K562 (cell line): ENCODE measurements around the gene BST1. TPM values are rescaled to one million over a fixed set of nuclear protein-coding genes. Genes with fewer than 3 reads are reported as not detected.
A peak's percentile ranks its signal among the peaks of the same experiment; 100 is the strongest.

Source experiments
- ATAC-seq: fragments of 200-7000 bp; cut with Tn5 transposase; 3 replicates; pipeline ENCODE4 v1.9.1; 2020; ENCODE audit warnings: moderate library complexity
- BruUV-seq: library from RNA; stranded (reverse); fragments of 400-500 nt; replicated peaks from 2 replicates; lab custom pipeline; 2021; lab: Mats Ljungman, UMichigan
- CTCF ChIA-PET: fragments of 300-600 bp; formaldehyde crosslinking; extraction: SDS; loops from one replicate; lab custom pipeline; 2021; ENCODE audit warnings: low intra/inter-chr PET ratio; lab: Yijun Ruan, JAX
- POLR2A ChIA-PET: fragments of 300-600, 350-650 bp; sonication (Branson Sonifier 250); formaldehyde crosslinking; extraction: SDS; loops from one replicate; lab custom pipeline; 2021; ENCODE audit warnings: antibody characterized with exemption, inconsistent platforms; lab: Yijun Ruan, JAX
- DNase-seq, 4 experiments: peaks; one replicate each; pipeline versions ENCODE4 v3.0.0 to v3.0.0-alpha.2; 2011 to 2018; ENCODE audit warnings: low spot score in 3 of 4, mixed read lengths in 3 of 4; ENCODE audit errors: extremely low read depth in 1 of 4
- FAIRE-seq: peaks from 2 replicates; lab custom pipeline; 2011; peaks lifted over from hg19 to GRCh38; lab: Jason Lieb, UNC
- H2AFZ ChIP-seq: 2 replicates; pipeline ENCODE4 v1.6.0; 2011; ENCODE audit warnings: low read depth, low read length, control low read depth, inconsistent platforms
- H3K27ac ChIP-seq: fragments of 200-600 bp; 3 replicates; pipeline ENCODE4 v1.8.0; 2011; ENCODE audit warnings: low read depth, mild to moderate bottlenecking, control low read depth, inconsistent platforms, low read length, moderate library complexity, mixed read lengths; ENCODE audit errors: extremely low read depth
- H3K27me3 ChIP-seq, 2 experiments: fragments of 300-600 bp in 1 of 2; 2 replicates in 1 of 2; 3 replicates in 1 of 2; pipeline versions ENCODE4 v1.6.0 to v1.8.0; 2011; ENCODE audit warnings: inconsistent platforms in 2 of 2, low read length in 2 of 2, mild to moderate bottlenecking in 1 of 2, mixed read lengths in 1 of 2, moderate library complexity in 1 of 2; ENCODE audit not compliant: control insufficient read depth in 2 of 2, insufficient read depth in 2 of 2
- H3K36me3 ChIP-seq: fragments of 300-600 bp; 3 replicates; pipeline ENCODE4 v1.8.0; 2011; ENCODE audit warnings: mild to moderate bottlenecking, low read length, inconsistent platforms; ENCODE audit not compliant: control insufficient read depth, insufficient read depth
- H3K4me1 ChIP-seq, 2 experiments: fragments of 200-600 bp in 1 of 2; replicated peaks in 1 of 2; 2 replicates in 1 of 2; 3 replicates in 1 of 2; pipeline versions ENCODE4 v1.5.1 to v1.8.0; 2011; ENCODE audit warnings: inconsistent platforms in 2 of 2, low read length in 2 of 2, mild to moderate bottlenecking in 1 of 2, mixed read lengths in 1 of 2, moderate library complexity in 1 of 2; ENCODE audit not compliant: control insufficient read depth in 2 of 2, insufficient read depth in 2 of 2
- H3K4me2 ChIP-seq: 2 replicates; pipeline ENCODE4 v1.6.1; 2011; ENCODE audit warnings: low read length, control low read depth, inconsistent platforms, mixed read lengths; ENCODE audit not compliant: insufficient read depth
- H3K4me3 ChIP-seq: fragments of 200-600 bp; sonication (generic), shearing (Covaris generic); 2 replicates; pipeline ENCODE4 v1.5.1; 2016; ENCODE audit warnings: control low read depth, inconsistent platforms
- H3K79me2 ChIP-seq: fragments of 200-600 bp; 3 replicates; pipeline ENCODE4 v1.8.0; 2011; ENCODE audit warnings: low read length, inconsistent platforms; ENCODE audit not compliant: control insufficient read depth, insufficient read depth
- H3K9ac ChIP-seq, 2 experiments: 2 replicates each; pipeline versions ENCODE4 v1.6.0 to v1.6.1; 2011; ENCODE audit warnings: low read depth in 2 of 2, low read length in 2 of 2, control low read depth in 1 of 2, inconsistent platforms in 1 of 2, mild to moderate bottlenecking in 1 of 2, mixed read lengths in 1 of 2; ENCODE audit not compliant: insufficient read depth in 1 of 2
- H3K9me1 ChIP-seq: one replicate; pipeline ENCODE4 v1.6.0; 2011; ENCODE audit warnings: inconsistent platforms, mild to moderate bottlenecking, low read length, moderate library complexity; ENCODE audit not compliant: control insufficient read depth, insufficient read depth
- H3K9me3 ChIP-seq: replicated peaks from 2 replicates; pipeline ENCODE4 v1.5.1; 2011; ENCODE audit warnings: low read depth, low read length, inconsistent platforms; ENCODE audit not compliant: control insufficient read depth, insufficient read depth
- H4K20me1 ChIP-seq: replicated peaks from 2 replicates; pipeline ENCODE4 v1.6.1; 2011; ENCODE audit warnings: low read length, inconsistent platforms, mixed read lengths; ENCODE audit not compliant: control insufficient read depth, insufficient read depth
- ATF3 ChIP-seq, 2 experiments: fragments of 450-650 bp in 1 of 2; sonication (generic) in 1 of 2; formaldehyde crosslinking in 1 of 2; IDR thresholded peaks in 1 of 2; conservative IDR thresholded peaks in 1 of 2; 2 replicates each; pipeline versions ENCODE4 v1.6.1 to v1.8.1; 2016 to 2023; ENCODE audit warnings: mild to moderate bottlenecking in 2 of 2, moderate library complexity in 2 of 2, inconsistent platforms in 1 of 2, missing genetic modification reagents in 1 of 2
- ATF7 ChIP-seq: fragments of 450-650 bp; IDR thresholded peaks from 2 replicates; pipeline ENCODE4 v1.7.1; 2014; ENCODE audit warnings: mild to moderate bottlenecking, moderate library complexity
- CEBPB ChIP-seq: fragments of 450-650 bp; IDR thresholded peaks from 2 replicates; pipeline ENCODE4 v1.6.1; 2016; ENCODE audit warnings: missing genetic modification characterization, missing compliant biosample characterization
- CEBPG ChIP-seq, 3 experiments: fragments of 200-800 bp in 1 of 3; sonication (Bioruptor generic) in 1 of 3; sonication (generic) in 1 of 3; formaldehyde crosslinking in 1 of 3; IDR thresholded peaks in 2 of 3; conservative IDR thresholded peaks in 1 of 3; 2 replicates each; pipeline versions ENCODE4 v1.6.1 to v1.8.0; 2016 to 2022; ENCODE audit warnings: missing compliant biosample characterization in 2 of 3, missing genetic modification characterization in 2 of 3, mild to moderate bottlenecking in 1 of 3, missing genetic modification reagents in 1 of 3
- EZH2 ChIP-seq: IDR thresholded peaks from 2 replicates; pipeline ENCODE4 v1.6.1; 2012; ENCODE audit warnings: low read depth, mild to moderate bottlenecking, inconsistent platforms, low read length, borderline replicate concordance
- MEIS2 ChIP-seq: fragments of 450-650 bp; IDR thresholded peaks from 2 replicates; pipeline ENCODE4 v1.6.1; 2014; ENCODE audit warnings: mild to moderate bottlenecking; ENCODE audit not compliant: partially characterized antibody
- NR2C2 ChIP-seq, 2 experiments: fragments of 200-800 bp in 1 of 2; sonication (Bioruptor generic) in 1 of 2; sonication (generic) in 1 of 2; formaldehyde crosslinking in 1 of 2; IDR thresholded peaks; 2 replicates each; pipeline versions ENCODE4 v1.6.1 to v1.8.0; 2016 to 2022; ENCODE audit warnings: mild to moderate bottlenecking in 1 of 2, missing compliant biosample characterization in 1 of 2, missing genetic modification characterization in 1 of 2, missing genetic modification reagents in 1 of 2
- PBX2 ChIP-seq, 2 experiments: IDR thresholded peaks in 1 of 2; conservative IDR thresholded peaks in 1 of 2; 2 replicates each; pipeline ENCODE4 v1.6.1; 2016; ENCODE audit warnings: low read depth in 2 of 2, mild to moderate bottlenecking in 1 of 2, missing compliant biosample characterization in 1 of 2, missing genetic modification characterization in 1 of 2, moderate library complexity in 1 of 2
- PKNOX1 ChIP-seq: fragments of 450-650 bp; IDR thresholded peaks from 2 replicates; pipeline ENCODE4 v1.6.1; 2016
- POLR2A ChIP-seq: fragments of 450-650 bp; conservative IDR thresholded peaks from 2 replicates; pipeline ENCODE4 v1.6.1; 2016
- SMARCA5 ChIP-seq: fragments of 450-650 bp; IDR thresholded peaks from 2 replicates; pipeline ENCODE4 v1.6.1; 2016
- SMARCB1 ChIP-seq: IDR thresholded peaks from 2 replicates; pipeline ENCODE4 v1.6.1; 2011; ENCODE audit warnings: improper control_type of control experiment, low read depth; ENCODE audit not compliant: insufficient read length
- TRIM24 ChIP-seq, 2 experiments: fragments of 450-650 bp; IDR thresholded peaks; 2 replicates each; pipeline ENCODE4 v1.6.1; 2016
- ZNF699 ChIP-seq: fragments of 250-450 bp; sonication (Bioruptor Pico); IDR thresholded peaks from 2 replicates; pipeline ENCODE4 v1.8.0; 2021; ENCODE audit warnings: mild to moderate bottlenecking, moderate library complexity; ENCODE audit not compliant: insufficient replicate concordance
- WGBS: fragments of 100-300 bp; shearing (Covaris generic); methylation state at CpG from one replicate; pipeline ENCODE4 v1.1.6; 2016; ENCODE audit warnings: low coverage, mixed read lengths; ENCODE audit not compliant: insufficient coverage; ENCODE audit errors: missing lambda C conversion rate; 5-methylcytosine and 5-hydroxymethylcytosine counted together
- in situ Hi-C: fragments of 300-500 bp; cut with MboI; formaldehyde crosslinking; loops from 4 replicates; pipeline ENCODE4 v1.15.0; 2018; ENCODE audit warnings: inconsistent platforms, mixed read lengths
- intact Hi-C: fragments of 100-400 bp; cut with micrococcal nuclease; formaldehyde crosslinking; loops from 2 replicates; pipeline ENCODE4 v1.14.2; 2022
- polyA plus RNA-seq, 8 experiments: library from polyadenylated mRNA; depleted of rRNA in 4 of 8; stranded (reverse) in 5 of 8; unstranded in 3 of 8; fragments of >200 nt; fragmentation: Nextera tagmentation in 2 of 8; fragmentation: Illumina TruSeq in 1 of 8; extraction: Ambion mirVana in 2 of 8; extraction: Trizol in 1 of 8; gene quantifications; 2 replicates each; pipeline versions ENCODE4 v1.2.1 to v1.2.3, GENCODE V29; 2011 to 2014; ENCODE audit warnings: inconsistent platforms in 1 of 8, missing spikeins in 1 of 8
- total RNA-seq, 7 experiments: library from RNA; depleted of rRNA in 6 of 7; stranded (reverse); fragments of >200 nt in 6 of 7; fragmentation: Illumina TruSeq in 2 of 7; extraction: Trizol in 2 of 7; gene quantifications; 2 replicates each; pipeline versions ENCODE4 v1.2.1 to v1.2.3, GENCODE V29; 2011 to 2021; ENCODE audit warnings: low replicate concordance in 1 of 7

The BST1 gene
- total and polyA plus RNA-seq, 9 of the 15 experiments (the other 6 are each of a cell fraction or from before 2014, with no cell fraction given): 0.04 to 0.38 (median 0.07) TPM; not detected in 6

GRCh38 chr4:15659768-15660570, 42.9 kb upstream of the BST1 start:
- DNase-seq (no peak), ATAC-seq (no peak; the same call in 1 of the 3 replicates), FAIRE-seq (no peak)
- Histone ChIP-seq H3K27ac (no peak overlapping the region), H2AFZ (no peak overlapping the region), H3K9ac (no peak overlapping the region), H3K9me1 (no peaks in the 10 kb centered on the region), H3K79me2 (no peaks in the 10 kb centered on the region; the same call in 2 of the 3 replicates), H3K27me3 (no peaks in the 10 kb centered on the region), H4K20me1 (no peaks in the 10 kb centered on the region), H3K9me3 (0 out of 2 replicates have a peak, but pooled peaks cover 3% of the 10 kb centered on the region), H3K4me2 (no peak overlapping the region), H3K4me1 (peaks cover 2 to 8% of the 10 kb centered on the region in 2 experiments; a peak in 3 of 5 replicates), H3K36me3 (peaks cover 7% of the 10 kb centered on the region; the same call in 1 of the 3 replicates), H3K4me3 (no peak overlapping the region)
- in situ Hi-C loops (loop anchor here (25.0 kb wide), 1 partner anchor 648 kb away; the partner anchor contains the start of gene CPEB2), intact Hi-C loops (loop anchor here (10.0 kb wide), 2 partner anchors 425 to 655 kb away; partner anchors contain the start of gene CPEB2)
- no TSS peak for BruUV-seq
- POLR2A ChIA-PET: interaction anchor here (1.4 kb wide), 1 partner anchor 11 kb away, joined by 4 read pairs; no protein-coding TSS in a partner anchor
- CTCF ChIA-PET: no interaction called here
- 59% methylated on average over 2 of the region's 5 CpGs for WGBS
- TF ChIP-seq EZH2: no peak
- TF ChIP-seq POLR2A: no peak
- peak in 1 of 2 experiments; percentile 32; a peak in 1 of 4 replicates for TF ChIP-seq TRIM24 (IDR thresholded peaks at IDR 0.05)
- no peak for TF ChIP-seq NR2C2 (CRISPR knock-in tag; IDR thresholded peaks at IDR 0.05)
- TF ChIP-seq NR2C2 (tag; IDR thresholded peaks at IDR 0.05): peak; percentile 19; the same call in 1 of the 2 replicates
- peak; percentile 34; the same call in 1 of the 2 replicates for TF ChIP-seq ATF7
- no peak for TF ChIP-seq ZNF699 (CRISPR knock-in tag)
- no peak for TF ChIP-seq PBX2 (CRISPR knock-in tag; IDR thresholded peaks at IDR 0.05; ENCODE audit: low read depth)
- TF ChIP-seq PBX2 (tag; conservative IDR thresholded peaks at IDR 0.05; ENCODE audit: low read depth): 0 out of 2 replicates have a peak, but pooled peaks have one; percentile 12
- TF ChIP-seq SMARCA5: no peak
- peak; percentile 91 for TF ChIP-seq CEBPB
- no peak for TF ChIP-seq SMARCB1
- peak; percentile 27 for TF ChIP-seq MEIS2
- peak; percentile 16; the same call in 1 of the 2 replicates for TF ChIP-seq PKNOX1
- TF ChIP-seq ATF3 (IDR thresholded peaks at IDR 0.05): peak; percentile 71; the same call in 1 of the 2 replicates
- no peak for TF ChIP-seq ATF3 (CRISPR knock-in tag; conservative IDR thresholded peaks at IDR 0.05)
- peak; percentile 56; the same call in 1 of the 2 replicates for TF ChIP-seq CEBPG (CRISPR knock-in tag; IDR thresholded peaks at IDR 0.05)
- TF ChIP-seq CEBPG (tag; conservative IDR thresholded peaks at IDR 0.05 in 1 of 2, IDR thresholded peaks at IDR 0.05 in 1 of 2): peak; percentile 91 to 99
